ENCODE data around the gene ABHD12.
"Not testable (repeated sequence)": the region's sequence is repeated elsewhere in the genome, so short reads cannot be mapped to it uniquely, and the experiment has no call there.

Gene ABHD12

DNA sequence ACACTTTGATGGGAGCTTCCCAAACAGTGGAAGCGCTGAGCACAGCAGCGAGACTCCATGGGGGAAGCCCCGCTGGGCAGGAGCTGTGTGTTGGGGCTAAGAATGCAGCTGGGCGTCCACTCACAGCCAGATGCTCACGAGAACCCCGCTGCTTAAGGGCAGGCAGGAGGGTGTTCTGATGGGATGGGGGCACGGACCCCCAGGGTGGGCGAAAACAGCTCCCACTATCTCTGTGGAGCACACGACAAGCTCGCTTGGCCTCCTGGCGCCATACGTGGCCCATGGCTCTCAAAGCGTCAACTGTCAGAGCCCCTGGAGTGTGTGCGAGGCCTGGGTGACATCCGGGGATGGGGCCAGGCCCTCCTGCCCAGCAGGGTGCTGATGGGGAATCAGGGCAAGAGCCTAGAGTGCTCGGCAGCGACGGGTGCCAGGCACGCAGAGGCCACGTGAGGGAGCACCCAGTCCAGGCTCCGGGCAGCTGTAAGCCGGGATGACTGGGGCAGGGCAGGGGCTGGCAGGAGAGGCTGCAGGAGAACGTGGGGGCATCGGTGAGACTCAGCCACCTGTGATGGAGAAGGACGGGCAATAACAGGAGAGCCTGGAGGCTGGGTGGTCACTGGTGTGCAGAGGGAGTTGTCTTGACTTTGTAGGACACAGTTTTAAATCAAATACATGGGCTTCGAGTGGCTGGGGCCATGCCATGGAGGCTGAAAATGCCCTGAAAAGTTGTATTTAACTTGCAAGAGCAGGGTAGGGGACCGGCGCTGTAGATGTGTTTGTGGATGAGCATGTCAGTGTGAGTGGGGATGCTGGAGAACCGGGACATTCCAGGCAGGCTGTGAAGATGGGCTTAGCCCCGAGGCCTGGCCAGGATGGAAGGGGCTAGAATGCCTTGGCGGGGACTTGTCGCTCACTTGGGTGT, 115.5 kb downstream of the ABHD12 start:
- in situ Hi-C loops (cut with HindIII; ENCODE audit: low pct_ligation_motif_present, low pct_unique_long_range_greater_than_20kb, low sequenced_read_pairs) = no loop called here
- no peak for DNase-seq

GRCh38 chr20:25274481-25274880, 116.2 kb downstream of the ABHD12 start:
- in situ Hi-C loops (cut with HindIII; ENCODE audit: low pct_ligation_motif_present, low pct_unique_long_range_greater_than_20kb, low sequenced_read_pairs) = no loop called here
- DNase-seq = no peak

GRCh38 chr20:25273541-25274358, 116.9 kb downstream of the ABHD12 start:
- in situ Hi-C loops (cut with HindIII; ENCODE audit: low pct_ligation_motif_present, low pct_unique_long_range_greater_than_20kb, low sequenced_read_pairs) = no loop called here
- DNase-seq = no peak

GRCh38 chr20:25273046-25273445, 117.6 kb downstream of the ABHD12 start:
- no peak for DNase-seq
- in situ Hi-C loops (cut with HindIII; ENCODE audit: low pct_ligation_motif_present, low pct_unique_long_range_greater_than_20kb, low sequenced_read_pairs) = no loop called here

DNA sequence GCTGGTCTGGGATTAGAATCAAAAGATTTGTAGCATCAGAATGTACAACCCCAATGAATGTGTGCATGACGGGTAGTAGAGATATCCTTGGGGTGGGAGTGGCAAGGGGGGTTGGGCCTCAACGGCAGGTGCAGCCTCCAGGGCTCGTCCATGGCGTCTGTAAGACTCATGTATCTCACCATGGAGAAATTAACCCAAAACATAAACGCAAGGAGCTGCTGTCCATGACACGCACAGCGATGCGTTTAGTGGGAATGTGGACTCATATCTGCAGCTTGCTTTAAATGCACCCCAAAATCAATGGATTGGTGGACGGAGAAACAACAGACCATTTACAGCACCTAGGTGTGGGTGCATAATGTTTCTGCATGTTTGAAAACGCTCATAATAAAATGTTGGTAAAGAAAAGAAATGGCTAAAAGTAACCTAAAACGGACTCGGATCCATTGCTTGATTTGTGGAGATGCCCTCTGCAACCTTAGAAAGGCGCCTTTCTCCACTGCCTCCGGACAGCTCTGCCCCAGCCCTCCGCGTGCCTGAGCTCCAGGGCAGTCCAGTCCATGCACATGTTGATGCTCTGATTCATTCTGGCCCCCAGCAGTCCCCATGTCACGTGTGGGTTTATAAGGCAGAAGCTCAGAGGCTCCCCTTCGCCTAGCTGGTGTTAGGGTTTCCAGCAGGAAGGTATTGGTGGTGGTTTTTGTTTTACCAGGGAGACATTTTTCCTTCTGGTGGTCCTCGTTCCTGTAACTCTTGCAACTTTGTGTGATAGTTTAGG, 118.2 kb downstream of the ABHD12 start:
- DNase-seq = no peak
- in situ Hi-C loops (cut with HindIII; ENCODE audit: low pct_ligation_motif_present, low pct_unique_long_range_greater_than_20kb, low sequenced_read_pairs) = no loop called here

DNA sequence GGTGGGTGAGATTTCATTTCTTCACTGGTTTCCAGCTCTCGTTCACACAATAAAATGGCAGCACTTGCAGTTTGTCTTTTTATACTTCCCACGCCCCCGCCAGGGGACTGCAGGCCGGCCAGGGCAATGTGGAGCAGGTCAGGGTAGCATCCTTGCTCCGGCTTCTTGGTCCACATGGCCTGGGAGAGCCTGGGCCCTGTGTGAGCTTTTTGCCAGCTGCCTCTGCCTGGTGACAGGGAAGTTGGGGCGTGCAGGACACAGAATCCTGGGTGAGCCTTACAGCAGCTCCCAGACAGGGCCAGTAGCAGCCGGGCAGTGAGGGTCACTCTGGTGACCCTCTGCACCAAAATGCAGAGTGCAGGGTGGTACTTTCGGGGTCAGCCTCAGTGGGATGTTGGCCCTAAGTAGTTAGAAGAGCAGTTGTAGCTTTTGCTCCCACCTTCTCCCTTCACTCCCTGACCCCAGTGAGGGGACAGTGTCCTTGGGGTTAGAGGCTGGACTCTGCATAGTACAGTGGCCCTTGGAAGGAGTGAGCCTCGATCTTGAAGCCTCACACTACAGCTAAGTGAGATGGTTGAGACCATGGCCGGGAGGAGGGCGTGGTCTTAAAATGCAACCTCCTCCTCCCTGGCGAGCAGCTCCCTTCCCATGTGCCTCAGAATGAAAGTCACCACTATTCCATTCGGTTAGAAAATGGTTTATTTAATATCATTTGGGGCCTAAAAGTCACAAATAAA, 119.0 kb downstream of the ABHD12 start:
- in situ Hi-C loops (cut with HindIII; ENCODE audit: low pct_ligation_motif_present, low pct_unique_long_range_greater_than_20kb, low sequenced_read_pairs) = no loop called here
- no peak for DNase-seq

DNA sequence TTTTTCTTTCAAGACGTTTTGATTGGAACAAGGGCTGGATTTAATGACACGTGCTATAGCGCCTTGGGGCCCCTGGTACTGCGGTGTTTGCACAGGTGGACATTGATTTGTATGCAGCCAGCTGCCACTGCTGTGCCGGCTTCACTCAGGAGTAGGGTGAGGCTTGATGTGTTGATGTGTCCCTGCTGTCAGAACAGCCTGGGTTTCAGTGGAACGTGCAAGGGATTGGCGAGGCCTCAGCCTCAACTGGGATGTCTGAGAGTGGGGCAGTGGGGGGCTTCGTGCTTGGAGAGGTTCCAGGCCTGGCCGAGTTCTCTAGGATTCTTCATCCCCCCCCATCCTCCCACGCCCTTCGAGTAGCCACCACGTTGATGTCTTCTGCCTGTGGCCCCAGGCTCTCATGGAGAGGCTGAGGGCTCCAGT, 119.8 kb downstream of the ABHD12 start:
- in situ Hi-C loops (cut with HindIII; ENCODE audit: low pct_ligation_motif_present, low pct_unique_long_range_greater_than_20kb, low sequenced_read_pairs) = no loop called here
- DNase-seq = no peak

DNA sequence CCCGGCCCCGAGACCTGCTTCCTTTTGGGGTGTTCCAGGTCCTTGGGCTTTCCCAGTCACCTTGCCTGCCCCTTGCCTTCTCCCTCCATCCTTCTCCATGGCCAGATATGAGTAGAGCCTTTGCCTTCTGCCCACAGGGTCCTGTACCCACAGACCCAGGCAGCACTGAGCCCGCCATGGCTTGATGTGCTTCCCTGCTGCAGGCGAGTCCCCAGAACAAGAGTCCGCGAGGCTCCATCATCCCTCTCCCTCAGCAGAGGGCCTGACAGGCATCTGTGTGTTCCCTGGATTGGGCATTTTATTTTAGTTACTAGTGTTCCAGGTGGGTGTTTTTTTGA, 120.8 kb downstream of the ABHD12 start:
- no peak for DNase-seq
- in situ Hi-C loops (cut with HindIII; ENCODE audit: low pct_ligation_motif_present, low pct_unique_long_range_greater_than_20kb, low sequenced_read_pairs) = no loop called here

DNA sequence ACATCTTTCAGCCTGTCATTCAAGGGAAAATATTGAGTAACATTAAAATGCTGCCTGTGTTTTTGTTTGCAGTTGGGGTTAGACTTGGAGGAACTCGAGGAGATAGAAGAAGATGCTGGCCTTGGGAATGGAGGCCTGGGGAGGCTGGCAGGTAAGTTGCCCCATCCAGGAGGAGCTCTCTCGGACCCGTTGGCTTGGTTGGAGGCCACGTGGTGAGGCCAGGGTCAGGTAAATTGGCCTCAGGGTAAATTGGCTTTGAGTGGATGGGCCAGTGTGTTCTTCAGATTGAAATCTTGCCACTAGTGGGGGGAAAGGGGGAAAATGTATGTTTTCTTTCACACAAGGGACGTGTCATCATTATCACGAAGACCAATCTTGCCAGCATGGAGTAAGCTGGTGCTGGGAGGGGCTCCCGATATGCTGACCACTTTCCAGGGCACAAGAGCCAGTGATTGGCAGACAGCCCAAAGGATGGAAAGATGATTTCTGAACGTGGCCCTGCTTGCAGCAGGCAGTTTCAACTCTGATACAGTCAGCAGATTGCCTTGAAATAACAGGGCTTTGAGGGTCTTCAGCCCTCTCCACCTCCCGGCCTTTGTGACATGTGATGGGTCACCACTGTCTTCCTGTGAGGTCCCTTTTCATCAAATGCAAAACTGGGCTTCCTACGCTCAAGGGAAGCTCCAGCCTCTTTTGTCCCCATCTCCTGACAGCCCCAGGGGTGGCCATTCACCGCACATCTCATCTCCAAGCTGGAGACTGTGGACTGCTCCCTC, 121.4 kb downstream of the ABHD12 start:
- in situ Hi-C loops (cut with HindIII; ENCODE audit: low pct_ligation_motif_present, low pct_unique_long_range_greater_than_20kb, low sequenced_read_pairs) = no loop called here
- no peak for DNase-seq

- in situ Hi-C loops (cut with HindIII; ENCODE audit: low pct_ligation_motif_present, low pct_unique_long_range_greater_than_20kb, low sequenced_read_pairs); DNase-seq: not testable (repeated sequence)
Measured at GRCh38 chr20:25260770-25261437, 129.7 kb downstream of the ABHD12 start.

GRCh38 chr20:25259788-25260254, 130.8 kb downstream of the ABHD12 start:
- no peak for DNase-seq
- in situ Hi-C loops (cut with HindIII; ENCODE audit: low pct_ligation_motif_present, low pct_unique_long_range_greater_than_20kb, low sequenced_read_pairs) = no loop called here

DNA sequence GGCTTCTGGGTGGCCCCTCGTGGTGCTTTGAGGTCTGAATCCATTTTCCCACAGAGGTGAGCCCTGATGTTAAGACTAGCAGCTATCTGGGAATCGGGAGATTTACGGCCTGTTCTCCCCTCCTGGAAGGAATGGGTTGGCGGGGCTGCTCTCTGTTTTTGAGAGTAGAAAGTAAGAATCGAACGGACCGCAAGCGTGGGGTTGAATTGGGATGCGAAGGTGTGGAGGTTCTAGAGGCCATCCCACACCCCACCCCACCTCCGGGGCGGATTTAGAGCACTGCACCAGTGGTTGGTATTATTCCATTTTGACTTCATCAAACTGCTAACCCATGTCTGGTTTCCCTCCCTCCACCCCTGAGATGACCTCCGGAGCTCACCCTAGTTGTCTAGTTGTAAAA, 131.3 kb downstream of the ABHD12 start:
- in situ Hi-C loops (cut with HindIII; ENCODE audit: low pct_ligation_motif_present, low pct_unique_long_range_greater_than_20kb, low sequenced_read_pairs) = no loop called here
- DNase-seq = no peak

DNA sequence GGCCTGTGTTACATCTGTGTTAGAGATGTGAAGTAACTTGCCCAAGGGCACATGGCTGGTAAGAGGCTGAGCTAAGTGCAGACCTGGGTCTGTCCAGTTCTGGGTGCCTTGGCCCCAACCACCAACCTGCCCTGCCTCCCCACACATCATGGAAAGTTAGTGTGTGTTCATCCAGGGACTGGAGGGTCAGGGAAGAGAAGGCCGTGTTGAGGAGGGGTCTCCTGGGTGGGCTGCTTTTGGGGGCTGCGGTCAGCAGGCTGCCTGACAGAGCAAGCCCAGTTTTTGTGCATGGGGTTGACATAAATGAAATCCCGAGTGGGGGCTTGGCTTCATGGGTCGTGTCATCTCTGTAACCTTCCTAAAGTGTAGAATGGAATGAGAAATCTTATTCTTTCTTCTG, 131.8 kb downstream of the ABHD12 start:
- in situ Hi-C loops (cut with HindIII; ENCODE audit: low pct_ligation_motif_present, low pct_unique_long_range_greater_than_20kb, low sequenced_read_pairs) = no loop called here
- DNase-seq = no peak

DNA sequence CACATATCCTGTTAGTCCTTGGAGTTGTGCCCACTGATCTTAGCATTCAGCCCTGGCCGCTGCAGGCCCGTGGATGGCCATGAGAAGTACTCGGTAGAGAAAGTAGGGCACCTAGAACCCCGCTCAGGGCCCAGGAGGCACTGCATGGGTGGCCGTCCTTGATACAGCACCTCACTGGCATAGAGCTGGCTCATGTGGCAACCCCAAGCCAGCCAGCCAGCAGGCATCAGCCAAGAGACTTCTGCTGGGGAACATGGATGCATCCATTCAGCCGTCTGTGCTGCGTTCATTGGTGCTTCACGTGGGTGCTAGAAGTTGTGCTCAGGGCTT, 132.2 kb downstream of the ABHD12 start:
- DNase-seq = no peak

DNA sequence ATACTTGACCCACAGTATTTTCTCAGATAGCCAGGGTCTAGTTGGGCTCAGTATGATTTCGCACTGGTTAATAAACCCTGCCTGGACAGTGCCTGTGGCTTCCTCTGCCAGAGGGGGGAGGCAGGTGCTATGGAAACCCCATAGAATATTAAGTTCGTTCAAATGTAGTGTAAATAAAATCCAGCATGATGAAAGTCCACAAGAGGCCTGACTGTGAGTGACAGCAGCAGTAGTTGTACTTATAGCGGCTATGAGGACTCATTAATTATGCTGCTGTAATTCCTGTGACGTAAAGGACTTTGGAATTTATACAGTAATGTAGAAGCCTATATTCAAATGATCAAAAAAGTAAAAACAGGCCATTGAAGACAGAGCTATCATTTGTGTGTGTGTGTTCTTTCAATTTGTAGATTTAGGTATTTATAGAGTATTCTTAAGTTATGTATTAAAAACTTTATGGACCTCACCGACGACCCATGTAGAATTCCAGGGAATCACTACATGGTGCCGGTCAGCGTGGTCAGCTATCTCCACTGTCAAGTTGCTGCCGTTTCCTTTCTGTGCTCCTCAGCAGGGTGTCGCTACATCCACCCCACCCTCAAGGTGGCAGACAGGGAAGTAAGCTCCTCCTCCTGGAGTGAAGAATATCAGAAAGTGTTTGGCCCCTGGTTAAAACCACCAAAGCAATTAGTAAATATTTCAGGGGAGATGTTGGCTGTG, 132.7 kb downstream of the ABHD12 start:
- DNase-seq = no peak

More for the DNA sequence above, 132.2 kb downstream of the ABHD12 start:
- in situ Hi-C loops (cut with HindIII; ENCODE audit: low pct_ligation_motif_present, low pct_unique_long_range_greater_than_20kb, low sequenced_read_pairs) = no loop called here

DNA sequence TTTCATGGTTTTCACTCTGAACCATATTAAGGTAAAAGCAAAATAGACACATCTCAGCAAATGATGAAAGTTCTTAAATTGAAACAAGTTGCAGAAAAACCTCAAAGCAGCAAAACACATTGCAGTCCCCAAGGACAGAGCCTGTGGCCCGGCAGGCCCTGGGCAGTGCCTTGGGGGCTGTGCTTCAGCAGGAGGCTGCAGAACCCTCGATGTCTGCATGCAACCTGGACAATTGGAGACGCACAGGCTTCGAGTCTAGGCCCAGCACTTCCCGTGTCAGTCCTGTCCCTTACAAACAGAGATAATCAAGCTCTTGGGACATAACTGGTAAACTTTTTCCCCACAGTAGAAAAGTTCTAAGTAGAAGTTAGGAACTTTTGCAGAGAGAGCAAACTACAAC, 133.5 kb downstream of the ABHD12 start:
- in situ Hi-C loops (cut with HindIII; ENCODE audit: low pct_ligation_motif_present, low pct_unique_long_range_greater_than_20kb, low sequenced_read_pairs) = no loop called here
- DNase-seq = no peak

More for the DNA sequence above, 132.7 kb downstream of the ABHD12 start:
- in situ Hi-C loops (cut with HindIII; ENCODE audit: low pct_ligation_motif_present, low pct_unique_long_range_greater_than_20kb, low sequenced_read_pairs) = no loop called here

All from ACHN (cell line).